ENCODE results near the gene FOXJ3.

The FOXJ3 gene

DNA sequence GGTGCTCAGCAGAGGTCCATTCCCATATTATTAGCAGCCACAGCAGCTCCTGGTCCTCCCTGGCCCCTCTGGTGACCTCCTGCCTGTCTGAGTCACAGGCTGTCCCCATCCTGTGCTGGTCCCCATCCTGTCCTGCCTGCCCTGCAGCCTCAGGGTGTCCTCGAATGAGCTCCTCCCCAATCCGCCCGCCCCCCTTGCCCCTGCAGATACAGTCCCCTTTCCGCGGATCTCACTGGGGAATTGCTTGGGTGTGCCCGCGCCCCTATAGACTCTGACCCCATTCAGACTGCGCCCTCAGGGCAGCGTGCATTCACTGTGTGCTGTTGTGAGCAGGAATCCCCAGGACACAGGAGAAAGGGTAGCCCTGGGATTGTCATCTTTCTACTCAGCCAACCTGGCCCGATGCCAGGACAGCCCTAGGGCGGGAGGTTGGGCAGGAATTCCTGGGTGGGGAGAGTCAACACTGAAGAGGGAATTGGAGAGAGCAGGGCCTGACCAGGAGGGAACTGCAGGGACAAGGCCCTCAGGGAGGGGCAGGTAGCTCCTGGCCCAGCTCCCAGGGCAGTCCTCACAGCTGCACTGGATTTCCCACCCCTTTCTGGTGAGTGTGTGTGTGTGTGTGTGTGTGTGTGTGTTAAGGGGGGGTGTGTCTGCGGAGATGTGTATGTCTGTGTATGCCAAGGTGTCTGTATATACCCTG lies 169.4 kb downstream of the FOXJ3 start:
- CTCF ChIA-PET = interaction anchor here (0.6 to 12.1 kb wide), 2 partner anchors 7 to 13 kb away, joined by 3 to 178 read pairs; no protein-coding TSS in a partner anchor

DNA sequence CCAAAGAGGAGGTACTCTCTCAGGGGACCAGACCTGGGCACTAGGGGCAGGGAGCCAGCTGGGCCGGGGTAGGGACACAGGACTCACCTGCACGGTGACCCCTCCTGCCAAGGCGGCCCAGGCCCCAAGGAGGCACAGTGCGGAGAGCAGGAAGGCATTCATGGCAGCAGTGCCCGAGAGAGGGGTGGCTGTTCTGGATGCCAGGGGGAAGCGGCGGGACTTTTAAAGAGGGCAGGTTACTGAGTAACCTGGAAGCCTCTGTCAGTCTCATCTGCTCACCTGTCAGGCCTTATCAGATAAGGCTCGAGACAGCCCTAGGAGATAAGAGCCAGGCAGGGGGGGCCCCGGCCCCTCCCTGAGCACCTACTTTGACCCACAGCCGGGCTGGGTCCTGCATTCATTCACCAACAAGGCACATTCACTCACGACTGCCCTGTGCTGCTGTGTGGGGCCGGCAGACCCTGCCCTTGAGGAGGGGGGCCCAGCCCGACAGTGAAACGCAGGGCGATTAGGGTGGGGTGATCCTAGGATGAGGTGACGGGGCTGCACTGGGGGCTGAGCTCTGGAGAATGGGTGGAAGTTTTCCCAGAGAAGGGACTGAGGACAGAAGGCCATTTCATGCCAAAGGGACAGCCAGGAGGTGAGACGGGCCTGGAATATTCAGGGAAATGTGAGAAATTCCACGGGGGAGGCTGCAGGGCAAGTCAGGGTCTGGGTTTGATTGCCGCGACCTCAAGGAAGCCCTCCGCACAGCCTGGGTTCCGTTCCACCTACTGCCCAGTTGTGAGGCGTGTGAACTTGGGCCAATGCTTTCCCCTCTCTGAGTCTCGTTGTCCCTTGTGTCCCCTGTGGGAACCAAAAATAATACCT lies 170.2 kb downstream of the FOXJ3 start, which contains the start of gene GUCA2A:
TSS of gene GUCA2A (minus strand) at position 195 of the 870 bp plus-strand sequence. CDS start at position 162, 33 bp downstream.
- CTCF ChIA-PET = interaction anchor here (12.1 kb wide), 1 partner anchor 8 kb away, joined by 178 read pairs; no protein-coding TSS in a partner anchor
- TF ChIP-seq CTCF (IDR thresholded peaks at IDR 0.05; ENCODE audit: insufficient read depth, low read length, missing control alignments) = no peak
- POLR2A ChIA-PET = no interaction called here
- no peak for DNase-seq (ENCODE audit: low read depth, low spot score)
- H3K4me3 ChIP-seq (ENCODE audit: low read depth, low read length) = no peak within 1 kb of the TSS

More for the DNA sequence above, 169.4 kb downstream of the FOXJ3 start:
- no peak overlapping the region for H3K4me3 ChIP-seq (ENCODE audit: low read depth, low read length)
- POLR2A ChIA-PET = no interaction called here
- no peak for DNase-seq (ENCODE audit: low read depth, low spot score)
- TF ChIP-seq CTCF (IDR thresholded peaks at IDR 0.05; ENCODE audit: insufficient read depth, low read length, missing control alignments) = no peak

- no peak for DNase-seq (ENCODE audit: low read depth, low spot score)
- CTCF ChIA-PET = interaction anchor here (0.8 to 12.1 kb wide), 2 partner anchors 9 to 646 kb away, joined by 3 to 178 read pairs; no protein-coding TSS in a partner anchor
- POLR2A ChIA-PET = no interaction called here
- no peak overlapping the region for H3K4me3 ChIP-seq (ENCODE audit: low read depth, low read length)
- TF ChIP-seq CTCF (IDR thresholded peaks at IDR 0.05; ENCODE audit: insufficient read depth, low read length, missing control alignments) = no peak
Observed at GRCh38 chr1:42163536-42164503, 171.2 kb downstream of the FOXJ3 start.

- H3K4me3 ChIP-seq (ENCODE audit: low read depth, low read length) = no peak overlapping the region
- TF ChIP-seq CTCF (IDR thresholded peaks at IDR 0.05; ENCODE audit: insufficient read depth, low read length, missing control alignments) = no peak
- DNase-seq (ENCODE audit: low read depth, low spot score) = no peak
- CTCF ChIA-PET = interaction anchor here (0.8 to 12.1 kb wide), 2 partner anchors 9 to 645 kb away, joined by 3 to 178 read pairs; no protein-coding TSS in a partner anchor
- POLR2A ChIA-PET = no interaction called here
Observed at GRCh38 chr1:42163114-42163513, 171.9 kb downstream of the FOXJ3 start.

- POLR2A ChIA-PET = no interaction called here
- H3K4me3 ChIP-seq (ENCODE audit: low read depth, low read length) = no peak overlapping the region
- CTCF ChIA-PET = interaction anchor here (1.6 to 12.1 kb wide), 2 partner anchors 10 to 15 kb away, joined by 7 to 178 read pairs; no protein-coding TSS in a partner anchor
- TF ChIP-seq CTCF (IDR thresholded peaks at IDR 0.05; ENCODE audit: insufficient read depth, low read length, missing control alignments) = no peak
- DNase-seq (ENCODE audit: low read depth, low spot score) = no peak
Observed at GRCh38 chr1:42162181-42162580, 172.9 kb downstream of the FOXJ3 start.
